ENCODE results near the gene ETF1.

- no peak for TF ChIP-seq EZH2phosphoT487 (IDR thresholded peaks at IDR 0.05; ENCODE audit: borderline replicate concordance, low read depth, low read length)
- TF ChIP-seq CTCF (conservative IDR thresholded peaks at IDR 0.05; ENCODE audit: low read length) = no peak
Observed at GRCh38 chr5:138502121-138502520, 40.9 kb downstream of the ETF1 start.
